ENCODE measurements around the gene GNAS. TPM values are rescaled to one million over a fixed set of nuclear protein-coding genes. Genes with fewer than 3 reads are reported as not detected.

Gene GNAS
- total and polyA plus RNA-seq, 4 donors = 115 to 360 (median 277) TPM

GRCh38 chr20:58803533-58803932 lies 49.0 kb upstream of the GNAS start (continued):
- TF ChIP-seq, protein P1, sequence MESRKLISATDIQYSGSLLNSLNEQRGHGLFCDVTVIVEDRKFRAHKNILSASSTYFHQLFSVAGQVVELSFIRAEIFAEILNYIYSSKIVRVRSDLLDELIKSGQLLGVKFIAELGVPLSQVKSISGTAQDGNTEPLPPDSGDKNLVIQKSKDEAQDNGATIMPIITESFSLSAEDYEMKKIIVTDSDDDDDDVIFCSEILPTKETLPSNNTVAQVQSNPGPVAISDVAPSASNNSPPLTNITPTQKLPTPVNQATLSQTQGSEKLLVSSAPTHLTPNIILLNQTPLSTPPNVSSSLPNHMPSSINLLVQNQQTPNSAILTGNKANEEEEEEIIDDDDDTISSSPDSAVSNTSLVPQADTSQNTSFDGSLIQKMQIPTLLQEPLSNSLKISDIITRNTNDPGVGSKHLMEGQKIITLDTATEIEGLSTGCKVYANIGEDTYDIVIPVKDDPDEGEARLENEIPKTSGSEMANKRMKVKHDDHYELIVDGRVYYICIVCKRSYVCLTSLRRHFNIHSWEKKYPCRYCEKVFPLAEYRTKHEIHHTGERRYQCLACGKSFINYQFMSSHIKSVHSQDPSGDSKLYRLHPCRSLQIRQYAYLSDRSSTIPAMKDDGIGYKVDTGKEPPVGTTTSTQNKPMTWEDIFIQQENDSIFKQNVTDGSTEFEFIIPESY (IDR thresholded peaks at IDR 0.05) = no peak
- TF ChIP-seq HNF4G (IDR thresholded peaks at IDR 0.05) = no peak

- Histone ChIP-seq H3K27ac (ENCODE audit: low read depth in 1 of 2, low read length in 2 of 2) (no peak overlapping the region), H3K9me3 (ENCODE audit: control insufficient read depth in 4 of 4, low read length in 3 of 4) (no peaks in the 10 kb centered on the region), H3K9ac (ENCODE audit: low read depth in 1 of 2, low read length in 2 of 2) (no peak overlapping the region), H3K27me3 (ENCODE audit: control insufficient read depth in 4 of 4, insufficient read depth in 4 of 4, low read length in 3 of 4) (peaks cover 0 to 4% (median 0%) of the 10 kb centered on the region in 4 donors), H3K4me1 (ENCODE audit: control insufficient read depth in 4 of 4, insufficient read depth in 4 of 4, low read length in 3 of 4) (no peaks in the 10 kb centered on the region), H3K4me3 (ENCODE audit: low read depth in 1 of 3, low read length in 3 of 3) (no peak overlapping the region), H3K36me3 (ENCODE audit: control insufficient read depth in 4 of 4, insufficient read depth in 3 of 4, low read depth in 1 of 4, low read length in 3 of 4) (no peaks in the 10 kb centered on the region)
- TF ChIP-seq FOXA1 (IDR thresholded peaks at IDR 0.05) (no peak), REST (IDR thresholded peaks at IDR 0.05) (no peak), SP1 (IDR thresholded peaks at IDR 0.05) (no peak), NR2F2 (IDR thresholded peaks at IDR 0.05) (no peak), YY1 (IDR thresholded peaks at IDR 0.05) (no peak), FOXA2 (IDR thresholded peaks at IDR 0.05) (no peak), HNF4A (conservative IDR thresholded peaks at IDR 0.05) (no peak), CTCF (IDR thresholded peaks at IDR 0.05; ENCODE audit: low read depth, low read length, missing input control) (no peak), HNF4G (IDR thresholded peaks at IDR 0.05) (no peak), ATF3 (IDR thresholded peaks at IDR 0.05) (no peak), JUND (IDR thresholded peaks at IDR 0.05) (no peak), RAD21 (IDR thresholded peaks at IDR 0.05) (no peak), MAX (IDR thresholded peaks at IDR 0.05) (no peak), GABPA (IDR thresholded peaks at IDR 0.05 in 1 of 2, conservative IDR thresholded peaks at IDR 0.05 in 1 of 2) (no peak), TAF1 (conservative IDR thresholded peaks at IDR 0.05) (no peak), RXRA (IDR thresholded peaks at IDR 0.05) (no peak), EGR1 (IDR thresholded peaks at IDR 0.05; ENCODE audit: low read depth in 2 of 2) (no peak)
- TF ChIP-seq, protein P1 (IDR thresholded peaks at IDR 0.05) = no peak
- no peak for DNase-seq (ENCODE audit: low spot score)
- WGBS = 82% methylated on average over 11 of the region's 11 CpGs
Observed at GRCh38 chr20:58807801-58808200, 44.7 kb upstream of the GNAS start.

All from liver (tissue), 9 donors.